Osteoblast (primary cell): ENCODE data around the gene TOM1L2. TPM values are rescaled to one million over a fixed set of nuclear protein-coding genes. Genes with fewer than 3 reads are reported as not detected.
A peak's percentile ranks its signal among the peaks of the same experiment; 100 is the strongest.

ENCODE experiments used
- DNase-seq: peaks from one replicate; pipeline ENCODE4 v3.0.0; 2011; ENCODE audit warnings: low spot score, mixed read lengths; ENCODE audit not compliant: insufficient read length; ENCODE audit errors: missing footprints
- H2AFZ ChIP-seq: 2 replicates; pipeline ENCODE4 v1.6.0; 2011; ENCODE audit warnings: mild to moderate bottlenecking, low read length
- H3K27ac ChIP-seq: 2 replicates; pipeline ENCODE4 v1.5.1; 2011; ENCODE audit warnings: mild to moderate bottlenecking, low read depth, low read length, moderate library complexity
- H3K27me3 ChIP-seq: 2 replicates; pipeline ENCODE4 v1.6.0; 2012; ENCODE audit warnings: mild to moderate bottlenecking, control low read depth, inconsistent platforms, low read length, moderate library complexity; ENCODE audit not compliant: insufficient read depth
- H3K36me3 ChIP-seq: 2 replicates; pipeline ENCODE4 v1.5.1; 2011; ENCODE audit warnings: mild to moderate bottlenecking, low read length, control low read depth, moderate library complexity; ENCODE audit not compliant: insufficient read depth
- H3K4me1 ChIP-seq: 2 replicates; pipeline ENCODE4 v1.5.1; 2011; ENCODE audit warnings: mild to moderate bottlenecking, low read length, control low read depth, moderate library complexity; ENCODE audit not compliant: insufficient read depth
- H3K4me2 ChIP-seq: 2 replicates; pipeline ENCODE4 v1.6.0; 2011; ENCODE audit warnings: mild to moderate bottlenecking, low read length; ENCODE audit not compliant: insufficient read depth
- H3K4me3 ChIP-seq: fragments of 200-600 bp; sonication (generic); 3 replicates; pipeline ENCODE4 v1.5.1; 2012; ENCODE audit warnings: mild to moderate bottlenecking, low read length, inconsistent platforms; ENCODE audit not compliant: insufficient read depth
- H3K79me2 ChIP-seq: 2 replicates; pipeline ENCODE4 v1.6.0; 2012; ENCODE audit warnings: mild to moderate bottlenecking, low read length, control low read depth, inconsistent platforms; ENCODE audit not compliant: insufficient read depth
- H3K9me3 ChIP-seq: 2 replicates; pipeline ENCODE4 v1.5.1; 2011; ENCODE audit warnings: low read depth, low read length, control low read depth
- H4K20me1 ChIP-seq: 2 replicates; pipeline ENCODE4 v1.6.0; 2012; ENCODE audit warnings: mild to moderate bottlenecking, low read length, control low read depth; ENCODE audit not compliant: insufficient read depth
- CTCF ChIP-seq: IDR thresholded peaks from 2 replicates; pipeline ENCODE4 v1.5.1; 2011; ENCODE audit warnings: mild to moderate bottlenecking, low read depth, low read length, moderate library complexity; ENCODE audit errors: extremely low read depth
- total RNA-seq: library from RNA; depleted of rRNA; stranded (reverse); fragments of >200 nt; gene quantifications from 2 replicates; pipeline ENCODE4 v1.2.3, GENCODE V29; 2012

Gene TOM1L2
- total RNA-seq, 1 donor: 38.7 TPM

GRCh38 chr17:17954079-17954478 is 18.1 kb downstream of the TOM1L2 start:
- peaks cover 79% of the 10 kb centered on the region for H3K79me2 ChIP-seq
- peaks cover 31% of the 10 kb centered on the region for H3K4me1 ChIP-seq
- DNase-seq: no peak
- no peaks in the 10 kb centered on the region for H3K36me3 ChIP-seq
- no peaks in the 10 kb centered on the region for H3K9me3 ChIP-seq
- no peaks in the 10 kb centered on the region for H3K27me3 ChIP-seq
- no peak for TF ChIP-seq CTCF
- H3K4me2 ChIP-seq: no peak overlapping the region
- no peak overlapping the region for H2AFZ ChIP-seq
- no peak overlapping the region for H3K27ac ChIP-seq
- H4K20me1 ChIP-seq: peaks cover 4% of the 10 kb centered on the region
- H3K4me3 ChIP-seq: no peak overlapping the region

DNA sequence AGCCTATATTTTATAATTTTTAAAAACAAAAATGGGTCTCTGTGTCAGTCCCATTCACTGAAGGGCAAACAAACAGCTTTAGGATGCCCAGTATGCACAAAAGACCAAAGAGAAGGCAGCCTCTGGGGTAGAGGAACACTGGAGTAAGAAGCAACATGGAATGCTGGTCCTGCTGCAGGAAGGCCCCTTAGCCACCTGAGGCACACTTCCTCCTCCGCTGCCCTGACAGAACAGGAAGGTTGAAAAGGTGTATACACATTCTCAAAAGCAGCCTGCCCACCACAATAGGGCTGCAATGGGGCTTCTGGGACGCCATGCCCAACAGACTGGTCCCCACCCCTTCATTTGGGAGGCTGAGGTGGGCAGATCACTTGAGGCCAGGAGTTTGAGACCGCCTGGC is 19.5 kb downstream of the TOM1L2 start:
- DNase-seq: no peak
- H4K20me1 ChIP-seq: peaks cover 11% of the 10 kb centered on the region
- TF ChIP-seq CTCF: no peak
- H3K27me3 ChIP-seq: no peaks in the 10 kb centered on the region
- peaks cover 33% of the 10 kb centered on the region for H3K4me1 ChIP-seq
- no peaks in the 10 kb centered on the region for H3K36me3 ChIP-seq
- H3K79me2 ChIP-seq: peaks cover 84% of the 10 kb centered on the region
- H3K4me3 ChIP-seq: no peak overlapping the region
- H3K27ac ChIP-seq: peak overlapping the region; percentile 47
- no peak overlapping the region for H2AFZ ChIP-seq
- H3K4me2 ChIP-seq: no peak overlapping the region
- H3K9me3 ChIP-seq: no peaks in the 10 kb centered on the region

- H3K4me2 ChIP-seq: no peak overlapping the region
- no peak for DNase-seq
- peaks cover 83% of the 10 kb centered on the region for H3K79me2 ChIP-seq
- H3K4me3 ChIP-seq: no peak overlapping the region
- H3K27me3 ChIP-seq: no peaks in the 10 kb centered on the region
- H3K4me1 ChIP-seq: peaks cover 34% of the 10 kb centered on the region
- H2AFZ ChIP-seq: no peak overlapping the region
- TF ChIP-seq CTCF: no peak
- peaks cover 11% of the 10 kb centered on the region for H4K20me1 ChIP-seq
- no peaks in the 10 kb centered on the region for H3K36me3 ChIP-seq
- H3K27ac ChIP-seq: peak overlapping the region; percentile 47
- H3K9me3 ChIP-seq: no peaks in the 10 kb centered on the region
Measured at GRCh38 chr17:17951524-17951923, 20.7 kb downstream of the TOM1L2 start.

- Histone ChIP-seq H3K9me3 (no peaks in the 10 kb centered on the region), H3K36me3 (no peaks in the 10 kb centered on the region), H3K4me3 (no peak overlapping the region), H2AFZ (no peak overlapping the region), H4K20me1 (peaks cover 11% of the 10 kb centered on the region), H3K27me3 (no peaks in the 10 kb centered on the region), H3K27ac (peak overlapping the region; percentile 9), H3K4me1 (peaks cover 34% of the 10 kb centered on the region), H3K4me2 (no peak overlapping the region), H3K79me2 (peaks cover 83% of the 10 kb centered on the region)
- no peak for DNase-seq
- peak; percentile 14 for TF ChIP-seq CTCF
Measured at GRCh38 chr17:17950806-17951205, 21.4 kb downstream of the TOM1L2 start.
